HCT116 (cell line): ENCODE data around the gene MICA. TPM values are rescaled to one million over a fixed set of nuclear protein-coding genes. Genes with fewer than 3 reads are reported as not detected.

Experiments
- ATAC-seq: fragments of 200-7000 bp; cut with Tn5 transposase; 2 replicates; pipeline ENCODE4 v1.9.1; 2020; ENCODE audit warnings: mild to moderate bottlenecking, moderate library complexity
- BruUV-seq: library from RNA; stranded (reverse); fragments of 400-500 nt; replicated peaks from 2 replicates; lab custom pipeline; 2021; lab: Mats Ljungman, UMichigan
- CTCF ChIA-PET: fragments of 300-600 bp; sonication (Branson Sonifier 250); formaldehyde crosslinking; loops from one replicate; lab custom pipeline; 2021; ENCODE audit warnings: antibody characterized with exemption; lab: Charles Lee
- POLR2A ChIA-PET: fragments of 300-600, 350-600 bp; sonication (Branson Sonifier 250); formaldehyde crosslinking; loops from one replicate; lab custom pipeline; 2021; ENCODE audit warnings: antibody characterized with exemption; lab: Charles Lee
- RAD21 ChIA-PET, 2 experiments: fragments of 300-600 bp; sonication (Branson Sonifier 250); formaldehyde crosslinking; loops; one replicate each; lab custom pipeline; 2023; ENCODE audit warnings: low total read pairs in 2 of 2; ENCODE audit not compliant: uncharacterized antibody in 2 of 2, unreplicated experiment in 2 of 2, low non-redundant PET in 1 of 2; lab: Charles Lee
- DNase-seq: peaks from one replicate; pipeline ENCODE4 v3.0.0-alpha.2; 2010; ENCODE audit warnings: low read depth, low spot score
- H2AFZ ChIP-seq: fragments of 200-600 bp; shearing (Covaris generic), sonication (generic); 2 replicates; pipeline ENCODE4 v1.6.1; 2017; ENCODE audit warnings: low read depth, mixed run types, mixed read lengths, antibody characterized with exemption, low read length; ENCODE audit not compliant: poor library complexity, severe bottlenecking
- H3K27ac ChIP-seq: 2 replicates; pipeline ENCODE4 v1.5.1; 2012; ENCODE audit warnings: low read depth, low read length
- H3K27me3 ChIP-seq: fragments of 200-600 bp; sonication (generic); 2 replicates; pipeline ENCODE4 v1.6.1; 2016; ENCODE audit warnings: mixed run types, low read length, mixed read lengths; ENCODE audit not compliant: insufficient read depth
- H3K36me3 ChIP-seq, 2 experiments: fragments of 200-500 bp in 1 of 2; fragments of 200-600 bp in 1 of 2; sonication (Bioruptor generic) in 1 of 2; sonication (generic) in 1 of 2; 2 replicates each; pipeline versions ENCODE4 v1.5.1 to v1.6.1; 2014 to 2016; ENCODE audit warnings: low read length in 2 of 2, inconsistent platforms in 1 of 2, mixed read lengths in 1 of 2, mixed run types in 1 of 2; ENCODE audit not compliant: insufficient read depth in 2 of 2, control insufficient read depth in 1 of 2
- H3K4me1 ChIP-seq, 2 experiments: fragments of 200-600 bp in 1 of 2; sonication (generic) in 1 of 2; 2 replicates each; pipeline versions ENCODE4 v1.5.1 to v1.6.1; 2012 to 2017; ENCODE audit warnings: low read length in 2 of 2, inconsistent platforms in 1 of 2, mild to moderate bottlenecking in 1 of 2, mixed read lengths in 1 of 2, mixed run types in 1 of 2, moderate library complexity in 1 of 2; ENCODE audit not compliant: insufficient read depth in 2 of 2, control insufficient read depth in 1 of 2
- H3K4me2 ChIP-seq: fragments of 200-600 bp; sonication (generic); 2 replicates; pipeline ENCODE4 v1.6.1; 2017; ENCODE audit warnings: mixed run types, low read length, mixed read lengths
- H3K4me3 ChIP-seq, 2 experiments: fragments of 200-600 bp in 1 of 2; sonication (generic) in 1 of 2; replicated peaks in 1 of 2; 2 replicates each; pipeline ENCODE4 v1.5.1; 2011 to 2016; ENCODE audit warnings: low read length in 2 of 2, control low read depth in 1 of 2, low read depth in 1 of 2, mild to moderate bottlenecking in 1 of 2, mixed read lengths in 1 of 2, mixed run types in 1 of 2
- H3K79me2 ChIP-seq: fragments of 200-600 bp; sonication (generic); 2 replicates; pipeline ENCODE4 v1.6.1; 2017; ENCODE audit warnings: mild to moderate bottlenecking, mixed run types, low read length, moderate library complexity, mixed read lengths; ENCODE audit not compliant: insufficient read depth
- H3K9ac ChIP-seq: fragments of 200-600 bp; sonication (generic); 2 replicates; pipeline ENCODE4 v1.6.1; 2016; ENCODE audit warnings: low read length, mixed read lengths
- H3K9me2 ChIP-seq: fragments of 200-600 bp; sonication (generic), shearing (Covaris generic); 2 replicates; pipeline ENCODE4 v1.6.1; 2017; ENCODE audit warnings: mixed run types, mild to moderate bottlenecking, moderate library complexity; ENCODE audit not compliant: insufficient read depth
- H3K9me3 ChIP-seq, 2 experiments: fragments of 200-500 bp in 1 of 2; fragments of 200-600 bp in 1 of 2; sonication (Bioruptor generic) in 1 of 2; sonication (generic) in 1 of 2; 2 replicates each; pipeline ENCODE4 v1.6.1; 2014 to 2017; ENCODE audit warnings: low read length in 2 of 2, mixed read lengths in 2 of 2, inconsistent platforms in 1 of 2, low read depth in 1 of 2, mild to moderate bottlenecking in 1 of 2, mixed run types in 1 of 2, moderate library complexity in 1 of 2; ENCODE audit not compliant: control insufficient read depth in 1 of 2, insufficient read depth in 1 of 2
- H4K20me1 ChIP-seq: fragments of 200-600 bp; sonication (generic), shearing (Covaris generic); 2 replicates; pipeline ENCODE4 v1.6.1; 2017; ENCODE audit warnings: mixed run types, mild to moderate bottlenecking, moderate library complexity; ENCODE audit not compliant: insufficient read depth
- CBX3 ChIP-seq: IDR thresholded peaks from 2 replicates; pipeline ENCODE4 v1.6.1; 2012; ENCODE audit warnings: low read depth
- EGR1 ChIP-seq: IDR thresholded peaks from 2 replicates; pipeline ENCODE4 v1.6.1; 2012; ENCODE audit warnings: low read depth
- EZH2phosphoT487 ChIP-seq: fragments of 200-600 bp; IDR thresholded peaks from 2 replicates; pipeline ENCODE4 v1.6.1; 2018; ENCODE audit warnings: antibody characterized with exemption, borderline replicate concordance
- FOSL1 ChIP-seq: IDR thresholded peaks from 2 replicates; pipeline ENCODE4 v1.6.1; 2012; ENCODE audit warnings: low read depth
- POLR2AphosphoS5 ChIP-seq: IDR thresholded peaks from 2 replicates; pipeline ENCODE4 v1.6.1; 2011; ENCODE audit warnings: mild to moderate bottlenecking, low read depth, low read length, moderate library complexity
- RAD21 ChIP-seq: IDR thresholded peaks from 2 replicates; pipeline ENCODE4 v1.6.1; 2012; ENCODE audit warnings: low read depth, mild to moderate bottlenecking
- ZFX ChIP-seq: fragments of 450-650 bp; IDR thresholded peaks from 2 replicates; pipeline ENCODE4 v1.6.1; 2017
- intact Hi-C: fragments of 100-400 bp; cut with micrococcal nuclease; formaldehyde crosslinking; loops from 2 replicates; pipeline ENCODE4 v1.10.0; 2022
- total RNA-seq: library from RNA; stranded (reverse); gene quantifications from one replicate; pipeline ENCODE4 v1.2.1, GENCODE V29; 2021; ENCODE audit not compliant: unreplicated experiment
- TF ChIP-seq, protein P1 (sequence below): IDR thresholded peaks from 2 replicates; pipeline ENCODE4 v1.6.1; 2012

MICA gene
- total RNA-seq, 1 experiment from 2014 or later, result 24.1 TPM

DNA sequence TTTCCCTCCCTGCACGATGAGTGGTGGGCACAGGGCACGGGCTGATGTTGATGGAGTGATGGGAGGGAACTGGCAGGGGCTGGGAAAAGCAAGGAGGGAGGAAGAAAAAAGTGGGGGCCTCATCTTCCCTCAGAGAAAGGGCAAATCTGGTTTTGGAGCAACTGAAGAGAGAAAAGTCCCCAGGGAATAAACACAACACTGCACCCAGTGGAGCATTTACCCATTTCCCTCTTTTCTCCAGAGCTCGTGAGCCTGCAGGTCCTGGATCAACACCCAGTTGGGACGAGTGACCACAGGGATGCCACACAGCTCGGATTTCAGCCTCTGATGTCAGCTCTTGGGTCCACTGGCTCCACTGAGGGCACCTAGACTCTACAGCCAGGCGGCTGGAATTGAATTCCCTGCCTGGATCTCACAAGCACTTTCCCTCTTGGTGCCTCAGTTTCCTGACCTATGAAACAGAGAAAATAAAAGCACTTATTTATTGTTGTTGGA lies 11.4 kb downstream of the MICA start:
- H3K4me1 ChIP-seq, result peaks cover 0 to 4% of the 10 kb centered on the region in 2 experiments; a peak in 3 of 4 replicates
- H4K20me1 ChIP-seq, result no peaks in the 10 kb centered on the region
- H3K79me2 ChIP-seq, result peaks cover 10% of the 10 kb centered on the region
- BruUV-seq, result no TSS peak
- ChIA-PET RAD21 (no interaction called here), CTCF (no interaction called here), POLR2A (no interaction called here)
- no peak overlapping the region for H3K9ac ChIP-seq
- TF ChIP-seq ZFX (no peak), CBX3 (no peak)
- H2AFZ ChIP-seq, result no peak overlapping the region
- peaks cover 13 to 19% of the 10 kb centered on the region in 2 experiments; a peak in 3 of 4 replicates for H3K36me3 ChIP-seq
- no peak overlapping the region for H3K27ac ChIP-seq
- no peaks in the 10 kb centered on the region for H3K9me2 ChIP-seq
- no peaks in the 10 kb centered on the region for H3K9me3 ChIP-seq
- intact Hi-C loops, result no loop called here
- no peak overlapping the region for H3K4me3 ChIP-seq
- H3K27me3 ChIP-seq, result no peaks in the 10 kb centered on the region
- ATAC-seq (no peak), DNase-seq (no peak)
- no peak overlapping the region for H3K4me2 ChIP-seq

DNA sequence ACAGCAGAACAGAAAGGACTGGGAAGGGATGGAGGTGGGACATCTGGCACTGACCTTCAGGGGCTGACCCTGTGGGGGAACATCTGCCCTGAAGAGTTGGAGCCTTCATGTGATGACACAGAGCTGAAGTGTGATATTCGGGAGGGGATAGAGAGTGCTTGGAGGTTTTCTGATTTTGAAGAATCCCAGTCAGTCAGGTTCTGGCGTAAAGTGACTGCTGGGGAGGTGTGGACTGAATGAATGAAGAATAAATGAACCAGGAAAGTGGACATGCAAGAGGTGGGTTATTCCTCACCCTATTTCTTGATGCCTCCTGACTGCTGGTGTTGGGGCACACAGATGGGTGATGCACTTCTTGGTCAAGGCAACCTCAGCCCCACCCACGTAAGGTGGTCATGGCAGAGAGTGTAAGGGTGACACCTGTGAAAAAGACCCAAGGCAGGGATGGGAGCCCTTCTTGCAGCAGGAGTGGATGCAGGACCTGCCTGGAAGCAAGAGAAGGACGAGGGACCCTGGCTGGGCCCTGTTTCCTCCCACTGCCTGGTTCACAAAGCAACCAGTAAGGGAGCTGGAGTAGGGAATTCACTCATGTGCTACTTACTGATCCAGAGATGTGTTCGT lies 13.1 kb downstream of the MICA start:
- Histone ChIP-seq H3K36me3 (peaks cover 13 to 15% of the 10 kb centered on the region in 2 experiments; a peak in 3 of 4 replicates), H3K27ac (no peak overlapping the region), H3K9me3 (no peaks in the 10 kb centered on the region), H3K4me3 (no peak overlapping the region), H3K27me3 (no peaks in the 10 kb centered on the region), H3K79me2 (no peaks in the 10 kb centered on the region), H3K9me2 (no peaks in the 10 kb centered on the region), H2AFZ (no peak overlapping the region), H4K20me1 (no peaks in the 10 kb centered on the region), H3K4me1 (peaks cover 0 to 7% of the 10 kb centered on the region in 2 experiments; a peak in 3 of 4 replicates), H3K4me2 (no peak overlapping the region), H3K9ac (no peak overlapping the region)
- CTCF ChIA-PET, result no interaction called here
- intact Hi-C loops, result no loop called here
- DNase-seq (no peak), ATAC-seq (0 out of 2 replicates have a peak, but pooled peaks have one; percentile 13)
- BruUV-seq, result TSS peak; percentile 21
- POLR2A ChIA-PET, result no interaction called here
- RAD21 ChIA-PET, result no interaction called here
- TF ChIP-seq, protein P1, sequence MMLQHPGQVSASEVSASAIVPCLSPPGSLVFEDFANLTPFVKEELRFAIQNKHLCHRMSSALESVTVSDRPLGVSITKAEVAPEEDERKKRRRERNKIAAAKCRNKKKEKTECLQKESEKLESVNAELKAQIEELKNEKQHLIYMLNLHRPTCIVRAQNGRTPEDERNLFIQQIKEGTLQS, result no peak
- TF ChIP-seq EZH2phosphoT487 (no peak), FOSL1 (no peak), POLR2AphosphoS5 (peak; percentile 32), RAD21 (no peak), EGR1 (no peak)
